Stimulated activated CD4-positive, alpha-beta T cell treated with anti-CD3 and anti-CD28 coated beads, Interleukin-2, amount 100 ng/mL, for 24 hours (primary cell): ENCODE data around the gene PRKD2.

ENCODE experiments used
- DNase-seq, 2 donors: peaks; one replicate each; pipeline ENCODE4 v3.0.0-alpha.2; 2020

Gene PRKD2

GRCh38 chr19:46739290-46739771 is 22.4 kb upstream of the PRKD2 start:
- no peak for DNase-seq

DNA sequence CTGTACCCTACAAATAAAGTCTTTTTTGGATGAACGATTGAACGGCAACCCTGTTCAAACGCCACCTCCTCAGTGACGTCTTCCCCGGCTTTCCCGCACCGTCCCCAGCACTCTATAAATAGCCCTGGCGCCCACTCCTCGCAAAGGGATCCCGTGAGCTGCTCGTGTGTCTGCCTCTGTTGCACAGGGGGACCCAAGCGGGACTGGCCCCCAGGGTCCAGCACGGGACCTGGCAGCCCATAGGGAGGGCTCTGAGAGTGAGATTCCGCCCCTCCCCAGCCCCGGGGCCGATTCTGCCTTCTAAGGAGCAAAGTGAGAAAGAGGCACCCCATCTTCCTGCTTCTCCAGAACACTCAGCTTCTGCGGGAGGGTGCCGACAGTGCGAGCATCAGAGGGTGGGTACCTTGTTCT is 20.9 kb upstream of the PRKD2 start:
- DNase-seq, result no peak

DNA sequence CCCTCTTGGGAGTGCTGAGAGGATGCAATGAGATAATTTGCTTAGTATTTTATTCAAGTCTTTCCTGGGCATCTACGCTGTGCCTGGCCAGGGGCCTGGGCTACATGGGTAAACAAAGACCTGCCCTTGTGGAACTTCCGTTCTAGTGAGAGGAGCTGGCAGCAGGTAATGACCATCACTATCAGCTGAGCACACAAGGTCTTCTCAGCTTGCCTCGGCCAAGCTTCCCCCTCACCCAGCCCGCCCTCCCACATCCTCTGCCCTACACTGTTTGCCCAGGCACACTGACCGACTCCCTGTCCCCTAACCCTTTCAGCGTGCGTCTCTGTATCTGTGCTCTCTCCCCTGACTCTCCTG is 20.4 kb upstream of the PRKD2 start:
- DNase-seq, result no peak

- DNase-seq, result no peak
Measured at GRCh38 chr19:46736531-46737297, 19.8 kb upstream of the PRKD2 start.

- no peak for DNase-seq
Measured at GRCh38 chr19:46733690-46734292, 16.9 kb upstream of the PRKD2 start.

GRCh38 chr19:46732966-46733689 is 16.2 kb upstream of the PRKD2 start:
- no peak for DNase-seq

DNA sequence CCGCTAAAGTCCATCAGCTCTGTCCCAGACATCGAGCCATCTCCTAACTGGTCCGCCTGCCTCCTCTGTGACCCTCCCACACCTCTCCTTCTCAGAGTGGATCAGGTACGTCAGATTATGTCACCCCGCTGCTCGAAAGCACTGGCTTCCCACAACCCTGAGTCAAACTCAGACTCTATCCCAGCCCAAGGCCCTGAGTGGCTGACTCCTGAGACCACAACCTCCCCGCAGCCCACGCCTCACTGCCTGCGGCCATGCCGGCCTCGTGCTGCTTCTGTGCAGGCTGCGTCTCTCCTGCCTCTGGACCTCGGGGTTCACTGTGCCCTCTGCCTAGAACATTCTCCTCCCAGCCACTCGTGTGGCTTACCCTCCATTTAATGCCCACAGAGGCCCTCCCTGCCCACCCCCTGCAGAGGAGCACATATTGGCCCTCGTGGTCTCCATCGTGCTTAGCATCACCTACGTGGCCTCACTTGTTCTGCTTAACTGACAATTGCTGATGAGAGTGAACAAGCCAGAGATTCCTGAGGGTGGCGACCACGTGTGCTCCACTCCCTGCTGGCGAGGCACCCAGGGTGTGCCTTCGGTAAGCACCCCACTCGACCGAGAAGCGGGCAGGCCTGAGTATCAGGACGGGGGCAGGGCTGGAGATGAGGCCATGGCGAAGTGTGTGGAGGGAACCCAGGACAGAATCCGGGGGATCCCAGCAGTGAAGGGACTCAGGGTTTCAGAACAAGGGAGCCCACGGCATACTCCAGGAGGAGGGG is 15.4 kb upstream of the PRKD2 start:
- no peak for DNase-seq

DNA sequence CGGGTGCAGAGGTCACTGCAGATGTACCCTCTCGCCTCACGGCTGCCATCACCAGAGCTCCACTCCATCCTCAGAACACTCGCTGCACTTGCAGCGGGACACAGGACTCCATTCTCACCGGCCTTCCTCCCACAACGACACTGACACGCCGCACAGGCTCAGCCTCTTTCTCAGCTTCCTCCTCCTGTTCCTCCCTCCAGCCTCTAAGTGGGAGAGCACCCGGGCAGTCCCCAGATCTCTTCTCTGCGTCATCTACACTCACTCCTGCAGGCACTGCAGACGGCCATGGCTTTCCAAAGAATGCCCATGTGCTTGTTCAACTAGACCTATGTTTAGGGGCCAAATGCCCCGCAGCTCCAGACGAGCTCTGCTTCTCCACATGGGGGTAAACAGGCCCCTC is 14.7 kb upstream of the PRKD2 start:
- no peak for DNase-seq

DNA sequence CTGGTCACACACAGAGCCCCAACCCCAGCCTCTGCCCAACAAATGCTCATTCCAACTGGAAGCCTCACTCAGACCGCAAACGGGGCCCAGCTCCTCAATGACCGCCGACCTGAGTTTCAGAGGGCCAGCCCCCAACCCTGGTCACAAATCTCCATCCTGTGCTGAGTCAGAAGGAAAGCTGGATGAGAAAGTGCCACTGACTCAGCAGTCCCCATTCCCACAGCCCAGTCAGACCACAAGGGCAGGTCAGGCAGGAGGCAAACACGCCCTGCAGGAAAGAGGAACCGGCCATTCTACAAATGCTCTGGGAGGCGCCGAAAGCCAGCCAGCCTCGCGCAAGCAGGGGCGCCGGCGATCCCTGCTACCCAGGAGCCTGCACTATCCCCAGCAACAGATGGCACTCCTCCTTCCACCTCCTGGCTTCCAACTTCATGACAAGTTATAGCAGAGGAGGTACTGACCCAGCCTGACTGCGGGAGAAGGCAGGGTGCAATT is 14.1 kb upstream of the PRKD2 start:
- DNase-seq, result no peak

DNA sequence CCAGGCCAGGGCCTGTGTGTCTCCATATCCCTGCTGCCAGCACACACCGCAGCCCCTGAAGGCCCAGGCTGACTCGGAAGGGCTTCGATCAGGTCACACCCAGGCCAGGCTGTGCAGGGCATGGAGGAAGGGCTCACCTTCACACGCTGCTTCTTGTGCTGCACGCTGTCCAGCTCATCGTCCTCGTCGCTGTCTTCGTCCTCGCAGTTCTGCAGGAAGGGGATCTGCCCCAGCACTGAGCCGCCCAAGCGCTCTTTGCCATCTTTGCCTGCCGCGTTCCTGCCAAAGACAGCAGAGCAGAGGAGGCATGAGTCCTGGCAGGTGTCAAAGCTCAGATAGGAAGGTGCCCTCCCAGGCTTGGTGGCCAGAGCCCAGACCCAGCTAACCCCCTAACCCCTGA is 13.7 kb upstream of the PRKD2 start:
- DNase-seq, result no peak

DNA sequence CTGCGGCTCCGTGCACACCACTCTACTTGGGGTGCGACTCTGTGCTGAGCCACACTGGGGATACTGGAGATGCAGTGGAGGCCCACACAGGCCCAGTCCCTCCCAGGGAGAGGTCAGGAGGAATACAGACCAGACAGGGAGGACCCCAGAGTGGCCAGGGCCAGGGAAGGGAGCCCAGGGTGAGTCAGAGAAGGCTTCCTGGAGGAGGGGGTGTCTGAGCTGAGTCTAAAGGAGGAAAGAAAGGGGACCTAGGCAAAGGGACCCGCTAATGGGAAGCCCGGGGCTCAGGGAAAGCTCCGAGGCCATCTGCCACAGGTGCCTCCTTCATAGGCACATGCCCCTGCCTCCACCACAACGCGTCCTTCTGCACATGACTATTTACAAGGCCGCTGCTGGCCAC is 13.3 kb upstream of the PRKD2 start:
- no peak for DNase-seq

- DNase-seq, result no peak
Measured at GRCh38 chr19:46729696-46730095, 12.8 kb upstream of the PRKD2 start.

DNA sequence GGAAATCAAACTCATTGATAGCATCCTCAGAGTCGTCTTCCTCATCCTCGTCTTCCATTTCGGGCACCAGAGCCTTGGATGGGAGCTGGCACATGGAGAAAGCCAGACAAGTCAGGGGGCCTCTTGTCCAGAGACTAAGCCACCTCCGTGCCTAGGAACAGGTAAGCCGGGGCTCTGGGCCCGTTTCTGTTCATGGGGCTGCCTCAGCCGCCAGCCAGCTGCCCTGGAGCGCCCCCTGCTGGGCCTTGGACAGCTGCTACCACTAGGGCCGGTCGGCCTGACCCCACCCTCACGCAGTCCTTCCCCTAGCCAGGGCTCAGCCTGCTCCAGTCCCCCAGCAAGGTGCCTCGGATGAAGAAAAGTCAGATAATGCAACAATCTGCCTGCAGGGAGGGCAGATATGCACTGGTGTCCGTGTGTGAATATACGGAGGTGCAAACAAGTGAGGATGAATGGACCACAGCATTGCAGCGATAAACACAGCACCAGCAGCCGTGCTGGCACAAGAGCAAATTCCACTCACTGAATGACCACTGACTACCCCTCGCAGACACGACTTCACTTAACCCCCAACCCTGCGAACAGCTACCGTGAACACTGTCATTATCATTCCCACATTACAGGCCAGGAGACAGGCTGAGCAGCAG is 11.9 kb upstream of the PRKD2 start:
- peak; percentile 84 to 87 for DNase-seq

- no peak for DNase-seq
Measured at GRCh38 chr19:46728208-46728607, 11.3 kb upstream of the PRKD2 start.

GRCh38 chr19:46727757-46728156 is 10.8 kb upstream of the PRKD2 start:
- DNase-seq, result no peak

DNA sequence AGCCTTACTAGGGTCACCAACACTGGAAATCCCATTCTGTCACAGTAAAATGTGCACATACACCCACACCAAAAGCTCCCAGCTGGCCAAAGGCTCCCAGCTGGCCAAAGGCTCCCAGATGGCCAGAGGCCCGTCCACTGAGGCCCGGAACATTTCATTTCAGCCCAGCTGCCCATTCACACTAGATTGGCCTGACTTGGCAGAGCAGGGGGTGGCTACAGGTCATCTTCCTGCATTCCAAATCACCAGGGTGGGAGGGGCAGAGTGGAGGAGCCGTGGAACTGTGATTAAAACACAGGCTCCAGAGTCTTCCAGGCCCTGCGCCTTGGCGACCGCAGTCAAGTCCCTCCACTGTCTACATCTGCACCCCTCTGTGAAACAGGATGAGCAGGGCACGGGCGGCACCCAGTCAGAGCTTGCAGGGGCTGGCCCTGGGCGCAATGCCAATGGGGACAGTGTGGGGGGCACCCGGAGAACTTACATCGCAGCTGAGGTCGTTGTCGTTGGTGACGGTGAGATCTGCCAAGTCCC is 10.1 kb upstream of the PRKD2 start:
- no peak for DNase-seq

- DNase-seq, result no peak
Measured at GRCh38 chr19:46726551-46726950, 9.6 kb upstream of the PRKD2 start.

- DNase-seq, result no peak
Measured at GRCh38 chr19:46725859-46726393, 9.0 kb upstream of the PRKD2 start.

- DNase-seq, result no peak
Measured at GRCh38 chr19:46725036-46725820, 8.3 kb upstream of the PRKD2 start.

DNA sequence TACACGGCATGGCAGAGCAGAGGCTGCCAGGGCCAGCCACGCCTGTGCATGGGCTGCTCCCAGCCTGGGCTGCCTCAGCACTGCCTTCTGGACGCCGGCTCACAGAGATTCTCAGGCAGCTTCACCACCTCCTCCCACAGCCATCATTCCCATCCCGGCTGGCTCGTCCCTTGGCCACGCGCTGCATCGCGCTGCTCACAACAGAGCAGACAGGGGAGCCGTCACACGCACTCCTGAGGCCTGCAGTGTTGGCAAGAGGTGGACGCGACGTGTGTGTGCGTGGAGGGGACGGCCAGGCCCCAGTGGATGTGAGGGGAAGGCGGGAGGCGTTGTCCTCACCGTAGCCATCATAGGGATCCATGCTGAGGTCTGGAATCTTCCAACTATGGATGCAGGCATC is 7.6 kb upstream of the PRKD2 start:
- DNase-seq, result no peak

- DNase-seq, result no peak
Measured at GRCh38 chr19:46723471-46723870, 6.6 kb upstream of the PRKD2 start.
